ENCODE data around the gene LYRM4.
A peak's percentile ranks its signal among the peaks of the same experiment; 100 is the strongest.

Gene LYRM4

DNA sequence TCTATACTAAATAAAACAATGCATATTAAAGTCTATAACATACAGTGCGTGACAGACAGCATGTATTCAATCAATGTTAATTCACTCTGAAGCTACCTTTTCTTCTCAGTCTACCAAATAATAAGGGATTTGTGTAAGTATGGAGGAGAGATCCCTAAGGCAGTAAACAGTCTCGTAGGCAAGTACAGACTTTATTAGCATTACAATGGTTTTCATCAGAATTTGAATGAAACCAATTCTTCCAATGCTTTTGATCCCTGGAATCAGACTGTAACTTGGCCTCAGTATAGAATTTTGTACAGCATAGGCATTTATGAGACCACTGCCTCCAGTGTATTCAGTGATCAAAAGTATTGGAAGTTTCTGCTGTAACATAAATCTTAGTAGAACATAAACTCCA, 19.5 kb downstream of the LYRM4 start:
- DNase-seq = no peak

DNA sequence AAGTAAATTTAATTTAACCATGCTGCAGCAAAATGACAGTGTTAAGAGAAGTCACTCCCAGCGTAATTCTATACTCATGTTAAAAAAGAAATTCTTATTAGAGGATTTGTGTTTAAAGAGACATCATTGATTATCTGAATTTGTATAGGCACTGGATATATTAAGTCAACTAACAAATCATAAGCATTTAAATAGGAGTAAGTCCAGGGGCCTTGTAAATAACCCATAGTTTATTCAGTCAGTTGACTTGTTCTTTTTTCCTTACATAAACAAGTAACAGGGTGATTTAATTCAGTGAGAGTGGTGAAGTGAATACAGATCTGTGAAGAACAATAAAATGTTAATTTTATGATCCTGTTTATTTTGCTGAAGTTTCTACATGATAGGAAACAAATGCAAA, 22.4 kb downstream of the LYRM4 start:
- no peak for DNase-seq

DNA sequence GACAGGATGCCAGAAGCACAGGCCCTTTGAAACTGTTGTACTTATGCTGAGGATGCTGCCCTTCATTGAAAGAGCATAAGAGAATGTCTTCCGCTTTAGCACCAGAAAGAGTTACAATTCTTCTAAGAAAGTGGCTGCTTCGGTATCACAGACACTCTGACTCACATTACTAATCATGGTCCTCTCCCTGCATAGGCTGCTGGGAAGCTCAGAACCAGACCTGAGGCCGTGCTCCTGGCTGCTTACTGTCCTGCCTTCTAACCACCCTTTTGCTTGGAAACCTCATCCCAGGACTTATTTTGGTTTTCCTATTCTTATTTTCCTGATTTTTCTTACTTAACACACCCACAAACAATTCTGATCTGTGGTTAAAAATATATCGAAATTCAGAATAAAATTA, 22.9 kb downstream of the LYRM4 start:
- DNase-seq = no peak

DNA sequence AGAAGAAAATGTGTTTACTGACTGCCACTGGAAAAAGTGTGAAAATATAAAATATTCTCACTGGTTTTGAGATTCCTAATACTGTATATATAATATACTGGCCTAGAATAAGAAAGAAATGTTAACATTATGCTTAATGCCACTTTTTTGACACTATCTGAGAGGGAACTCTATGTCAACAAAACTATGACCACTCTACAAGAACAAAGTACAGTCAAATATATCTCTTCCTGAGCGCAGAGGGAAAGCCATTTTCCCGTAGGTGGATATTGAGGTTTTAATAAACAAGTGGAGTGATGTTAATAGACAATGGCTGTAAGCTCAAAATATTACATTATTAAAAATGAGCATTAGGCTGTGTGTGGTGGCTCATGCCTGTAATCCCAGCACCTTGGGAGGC, 24.9 kb downstream of the LYRM4 start:
- no peak for DNase-seq

DNA sequence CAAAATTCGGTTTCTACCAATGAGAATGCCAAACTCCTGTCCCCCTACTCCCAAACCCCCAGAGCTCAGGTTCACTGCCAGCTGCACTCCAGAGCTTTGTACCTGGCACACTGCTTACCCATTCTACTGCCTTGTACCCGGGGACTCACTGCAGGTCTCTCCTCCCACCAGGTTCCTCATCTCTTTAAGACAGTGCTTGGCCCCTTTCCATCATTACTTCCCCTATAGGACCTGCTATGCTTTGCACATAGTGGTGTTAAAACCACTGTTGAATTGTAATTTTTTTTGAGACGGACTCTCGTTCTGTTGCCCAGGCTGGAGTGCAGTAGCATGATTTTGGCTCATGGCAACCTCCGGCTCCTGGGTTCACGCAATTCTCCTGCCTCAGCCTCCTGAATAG, 25.9 kb downstream of the LYRM4 start:
- DNase-seq = no peak

DNA sequence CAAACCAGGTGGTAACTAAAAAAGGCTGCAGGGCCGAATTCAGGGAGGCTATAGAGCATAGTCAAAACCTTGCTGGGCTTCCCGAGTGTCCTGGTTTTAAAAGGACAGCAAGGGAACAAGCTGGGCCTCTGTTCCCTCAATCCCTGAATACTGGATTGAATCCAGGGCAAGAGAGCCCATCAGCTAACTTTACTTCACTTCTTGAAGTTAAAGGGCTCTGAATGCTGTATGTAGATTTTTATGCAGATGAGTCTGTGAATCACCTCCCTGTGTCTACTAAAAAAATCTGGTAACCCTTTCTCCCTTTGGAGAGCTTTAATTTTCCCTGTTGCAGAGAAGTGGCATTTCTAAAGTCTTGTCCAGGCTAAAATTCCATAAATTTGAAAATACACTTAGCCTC, 29.5 kb downstream of the LYRM4 start:
- DNase-seq = no peak

DNA sequence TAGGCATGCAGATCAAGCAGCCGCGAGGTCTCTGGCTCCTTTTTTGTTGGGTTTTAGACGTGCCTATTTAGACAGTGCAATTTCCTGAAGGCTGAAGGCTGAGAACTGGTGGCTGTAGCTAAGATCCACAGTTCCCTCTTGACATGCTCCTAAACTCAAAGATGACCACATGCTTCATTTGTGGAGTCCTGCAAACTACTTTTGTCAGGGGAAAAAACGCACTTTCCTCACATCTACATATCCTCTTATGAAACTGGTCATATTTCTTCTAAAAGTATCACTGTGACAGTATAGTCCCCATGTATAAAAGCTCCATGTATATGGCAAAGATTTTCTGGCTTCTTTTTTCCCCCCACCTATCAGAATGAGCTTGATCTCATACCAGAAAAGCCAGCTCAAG, 30.7 kb downstream of the LYRM4 start:
- DNase-seq = no peak

DNA sequence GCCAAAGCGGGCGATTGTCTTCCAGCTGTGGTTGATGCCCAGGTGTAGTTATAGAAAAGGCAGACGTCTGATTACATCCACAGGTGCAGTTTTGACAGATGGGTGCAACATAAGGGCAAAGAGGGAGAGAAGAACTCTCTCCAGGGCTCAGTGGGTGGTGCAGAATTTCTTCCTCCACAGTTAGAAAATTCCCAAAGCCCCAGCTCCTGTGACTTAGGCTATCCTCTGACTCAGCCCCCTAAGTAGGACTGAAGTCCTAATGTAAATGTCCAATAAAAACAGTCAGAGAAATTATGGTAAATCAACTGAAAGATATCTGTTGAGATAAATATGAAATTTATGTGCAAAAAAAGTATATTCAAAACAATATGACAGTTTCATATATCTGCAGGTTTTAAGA, 31.4 kb downstream of the LYRM4 start:
- DNase-seq = no peak

DNA sequence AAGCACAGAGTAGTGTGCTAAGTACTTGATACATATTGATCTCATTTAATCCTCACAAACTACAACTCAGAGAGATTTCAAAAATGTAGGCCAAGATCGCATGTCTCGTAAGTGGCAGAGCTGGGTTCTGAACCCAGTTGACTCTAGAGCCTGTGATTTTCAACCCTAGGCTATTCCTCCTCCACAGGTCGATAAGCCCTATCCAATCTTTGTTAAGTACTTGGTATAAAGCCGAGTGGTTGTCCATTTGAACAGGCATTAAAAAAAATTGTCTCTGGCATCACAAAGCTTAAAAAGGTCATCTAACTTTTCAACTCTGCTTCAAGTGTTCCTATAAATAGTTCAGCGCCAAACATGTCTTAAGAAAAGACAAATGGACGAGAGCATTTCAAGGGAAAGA, 37.4 kb downstream of the LYRM4 start:
- DNase-seq = no peak

DNA sequence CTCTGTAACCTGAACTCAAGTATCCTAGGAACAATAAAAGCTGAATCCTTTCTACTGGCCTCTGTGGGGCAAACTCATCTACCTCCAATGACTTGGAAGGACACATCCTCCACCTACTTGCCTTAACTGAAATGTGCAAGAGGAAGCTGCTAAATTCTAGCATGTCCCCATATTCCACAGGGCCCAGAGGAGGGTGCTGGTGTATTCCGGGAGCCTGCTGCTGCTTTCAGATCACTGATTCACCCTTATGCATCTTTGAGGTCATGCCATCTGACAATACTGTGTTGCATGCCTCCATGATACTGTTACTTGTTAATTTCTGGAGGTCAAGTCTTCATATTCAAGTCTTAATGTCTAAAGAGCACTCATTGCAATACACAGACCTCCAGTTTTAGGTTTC, 40.3 kb downstream of the LYRM4 start:
- no peak for DNase-seq

DNA sequence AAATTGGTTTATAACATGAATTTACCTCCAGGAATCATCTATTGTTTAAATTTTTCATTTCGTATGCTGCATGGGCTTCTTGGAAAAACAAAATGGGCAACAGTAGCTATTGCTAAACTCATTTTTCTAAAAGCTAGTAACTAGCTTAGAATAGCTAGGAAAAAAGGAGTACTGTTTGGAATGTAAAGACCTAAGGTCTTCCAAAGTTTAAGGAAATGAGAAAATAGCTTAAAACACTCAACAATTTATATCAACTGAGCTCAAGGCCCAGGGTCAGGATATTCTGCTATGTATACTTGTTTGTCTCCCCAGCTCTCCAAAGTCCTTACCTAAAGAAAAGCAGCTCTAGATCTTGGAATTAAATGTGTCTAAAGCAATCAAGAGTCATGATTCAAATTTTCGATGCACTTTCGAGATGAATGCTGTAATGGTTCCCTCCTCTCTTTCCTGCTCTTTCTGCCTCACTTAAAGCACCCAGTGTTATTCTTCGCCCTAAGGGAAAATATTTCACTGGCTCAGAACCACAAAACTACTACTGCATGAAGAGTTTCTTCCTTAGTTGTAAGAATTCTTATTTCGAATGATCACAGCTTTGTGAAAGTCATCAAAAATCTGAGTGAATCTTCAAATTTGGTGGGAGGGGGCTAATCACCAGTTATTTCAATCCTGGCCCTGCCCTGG, 41.6 kb downstream of the LYRM4 start:
- DNase-seq = no peak

DNA sequence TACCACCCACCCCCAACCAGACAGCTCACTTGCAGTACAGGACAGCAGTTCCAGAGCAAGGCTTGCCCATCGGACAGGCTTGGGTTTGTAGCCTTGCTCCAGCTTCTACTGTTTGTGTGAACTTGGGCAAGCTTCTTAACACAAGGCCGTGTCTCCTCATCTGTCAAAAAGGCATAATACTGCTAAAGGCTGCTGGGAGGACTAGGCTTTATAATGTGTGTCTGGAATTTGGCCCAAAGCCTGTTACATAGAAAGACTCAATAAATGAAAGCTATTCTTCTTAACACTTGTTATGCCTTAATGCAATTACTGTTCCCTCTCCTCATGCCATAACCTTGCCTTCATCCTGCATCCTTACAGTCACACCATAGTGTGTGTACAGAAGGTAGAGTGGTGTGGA, 43.4 kb downstream of the LYRM4 start:
- no peak for DNase-seq

DNA sequence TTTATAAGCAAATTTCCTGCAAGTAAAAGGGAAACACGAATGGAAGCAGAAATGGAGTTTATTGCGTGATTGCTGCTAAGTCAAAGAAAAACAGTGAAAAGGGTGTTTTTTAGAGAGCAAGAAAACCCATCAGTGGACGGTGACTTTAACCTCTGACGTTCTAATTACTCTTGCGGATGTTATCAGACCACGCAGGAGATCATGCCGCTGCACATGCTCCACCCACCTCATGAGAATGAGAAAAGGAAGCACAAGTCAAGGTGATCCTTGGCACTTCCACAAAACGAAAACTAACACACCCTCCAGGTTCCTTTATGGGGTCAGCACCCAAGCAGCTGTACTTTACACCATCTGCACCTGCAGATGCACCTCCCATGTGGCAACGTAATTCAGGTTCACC, 45.0 kb downstream of the LYRM4 start:
- no peak for DNase-seq

DNA sequence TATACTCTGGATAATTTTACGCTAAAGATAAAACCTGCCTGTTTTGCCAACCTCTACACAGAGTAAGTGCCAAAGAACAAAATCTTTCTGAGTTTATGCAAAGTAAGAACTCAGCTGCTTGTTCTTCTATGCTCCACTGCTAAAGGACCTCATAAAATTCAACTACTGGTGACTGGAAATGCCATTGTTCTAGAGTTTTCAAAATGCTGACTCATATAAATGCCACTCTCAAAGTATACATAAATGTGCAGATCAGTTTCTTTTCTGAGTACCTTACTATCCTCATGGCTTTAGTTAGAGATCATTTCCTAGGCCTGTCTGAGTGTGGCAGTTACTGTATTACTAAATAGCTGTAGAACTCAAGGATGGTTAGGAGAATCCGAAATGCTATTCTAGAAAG, 45.6 kb downstream of the LYRM4 start:
- DNase-seq = no peak

DNA sequence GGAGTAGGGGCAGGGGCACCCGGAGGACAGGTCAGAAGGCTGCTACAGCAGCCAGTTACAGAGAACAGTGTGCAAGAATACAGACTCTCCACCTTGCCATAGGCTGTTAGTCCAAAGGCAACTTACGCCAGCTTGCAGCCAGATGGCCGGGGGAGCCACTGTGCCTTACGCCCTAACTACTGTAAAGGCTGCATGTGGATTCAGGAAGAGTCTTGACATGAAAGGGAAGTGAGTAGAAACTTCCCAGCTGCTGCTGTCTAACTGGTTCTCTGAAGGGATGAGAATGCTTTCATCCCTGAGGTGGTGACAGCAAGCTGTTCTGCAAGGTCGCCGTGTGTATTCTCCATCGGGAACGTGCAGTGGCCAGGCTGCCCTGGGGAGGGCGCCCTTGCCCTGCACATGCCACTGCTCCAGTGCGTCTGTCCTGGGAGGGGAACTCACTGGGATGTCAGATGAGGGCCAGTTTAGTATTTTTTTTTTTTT, 46.1 kb downstream of the LYRM4 start:
- DNase-seq = peak; percentile 59

DNA sequence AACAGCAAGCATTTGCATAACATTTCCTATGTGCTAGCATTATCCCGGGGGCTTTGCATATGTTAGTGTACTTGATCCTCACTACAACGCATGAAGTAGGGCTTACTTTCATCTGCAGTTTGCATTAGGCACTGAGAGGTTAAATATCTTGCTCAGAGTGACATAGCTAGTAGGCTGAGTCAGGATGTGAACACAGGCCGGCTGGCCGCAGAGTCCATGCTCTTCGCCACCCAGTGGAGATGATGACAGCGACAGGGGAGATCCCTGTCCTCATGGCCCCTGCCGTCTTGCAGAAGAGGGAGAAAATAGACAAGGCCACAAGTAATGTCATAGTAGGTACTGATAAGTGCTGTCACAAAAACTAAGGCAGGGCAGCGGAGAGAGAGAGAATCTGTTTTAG, 46.9 kb downstream of the LYRM4 start:
- no peak for DNase-seq

DNA sequence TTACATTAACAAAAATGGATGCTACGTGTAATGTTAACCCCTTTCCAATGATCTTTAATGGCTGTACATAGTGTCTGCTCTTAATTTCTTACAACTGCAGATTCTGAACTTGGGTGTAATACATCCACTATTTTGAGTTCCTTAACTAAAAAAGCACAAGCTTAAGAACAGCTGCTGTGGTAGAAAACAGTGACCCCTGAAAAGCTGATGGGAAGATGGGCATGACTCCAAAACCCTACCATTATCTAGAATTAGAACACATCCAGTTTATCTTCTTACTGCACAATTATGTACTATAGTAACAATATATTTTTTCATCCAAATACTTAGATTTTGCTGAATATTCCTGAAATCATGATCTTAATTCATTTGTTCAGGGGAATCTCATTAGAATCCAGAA, 49.3 kb downstream of the LYRM4 start:
- DNase-seq = no peak

DNA sequence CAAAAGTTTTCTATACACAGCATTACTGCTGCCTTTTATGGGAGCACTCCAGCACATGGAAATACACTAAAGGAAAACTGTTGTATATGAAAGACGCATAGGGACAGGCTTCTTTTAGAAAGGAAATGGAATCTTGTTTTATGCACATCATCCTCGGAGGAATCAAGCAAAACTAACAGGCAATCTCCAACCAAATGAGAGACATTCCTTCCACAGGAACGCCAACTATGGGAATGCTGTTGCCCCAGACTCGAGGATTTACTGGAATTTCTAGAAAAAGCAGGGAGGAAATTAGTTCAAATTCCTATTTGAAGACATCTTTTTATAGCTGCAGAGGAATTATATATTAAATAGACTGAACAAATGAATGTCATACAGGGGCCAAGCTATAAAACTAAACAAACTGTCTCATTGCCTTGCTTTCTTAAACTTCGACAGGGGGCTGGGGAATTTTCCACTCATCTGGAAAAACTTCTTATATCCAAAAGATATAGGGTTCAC, 52.2 kb downstream of the LYRM4 start:
- DNase-seq = no peak

DNA sequence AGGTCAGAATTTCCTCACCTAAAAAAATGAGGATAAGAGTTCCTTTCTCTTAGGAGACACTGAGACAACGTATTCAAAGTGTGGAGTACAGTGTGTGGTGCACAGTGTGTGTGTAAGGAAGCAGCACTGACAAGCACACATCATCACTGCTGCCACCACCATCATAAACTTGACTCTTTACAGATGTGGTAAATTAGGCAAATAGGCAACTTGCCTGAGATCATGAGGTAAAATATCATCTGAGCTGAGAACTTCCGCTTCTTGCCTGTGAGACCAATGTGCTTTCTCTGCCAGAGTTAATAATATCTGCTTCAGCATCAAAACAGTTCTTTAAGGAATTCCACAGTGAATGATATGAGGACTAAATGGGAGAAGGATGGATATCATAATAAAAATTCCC, 52.7 kb downstream of the LYRM4 start:
- no peak for DNase-seq

DNA sequence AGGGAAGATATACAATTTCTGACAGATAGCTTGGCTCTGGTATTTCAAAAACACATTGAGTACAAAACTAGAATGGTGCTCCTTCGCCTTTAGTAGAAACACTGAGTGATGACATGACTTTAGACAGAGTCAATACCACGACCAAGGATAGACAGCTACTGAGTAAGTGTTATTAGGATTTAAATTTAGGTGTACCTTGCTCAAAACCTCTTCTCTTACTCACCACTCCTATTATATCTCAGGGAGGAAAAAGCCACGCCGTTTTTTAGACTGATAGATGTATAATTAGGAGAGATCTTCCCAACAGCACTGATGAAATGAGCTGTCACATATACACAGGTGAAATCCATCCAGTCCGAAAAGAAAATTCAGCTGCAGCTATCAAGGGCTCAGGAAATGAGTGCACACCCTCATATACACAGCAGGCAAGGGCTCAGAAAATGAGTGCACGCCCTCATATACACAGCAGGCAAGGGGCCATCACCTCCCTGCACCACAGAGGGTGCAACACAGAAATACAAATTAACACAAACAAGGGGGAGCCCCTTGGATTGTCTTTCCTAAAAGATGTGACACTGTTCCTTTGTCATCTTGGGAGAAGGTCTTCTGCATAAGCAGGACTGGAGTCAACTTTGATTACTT, 53.7 kb downstream of the LYRM4 start:
- DNase-seq = no peak

DNA sequence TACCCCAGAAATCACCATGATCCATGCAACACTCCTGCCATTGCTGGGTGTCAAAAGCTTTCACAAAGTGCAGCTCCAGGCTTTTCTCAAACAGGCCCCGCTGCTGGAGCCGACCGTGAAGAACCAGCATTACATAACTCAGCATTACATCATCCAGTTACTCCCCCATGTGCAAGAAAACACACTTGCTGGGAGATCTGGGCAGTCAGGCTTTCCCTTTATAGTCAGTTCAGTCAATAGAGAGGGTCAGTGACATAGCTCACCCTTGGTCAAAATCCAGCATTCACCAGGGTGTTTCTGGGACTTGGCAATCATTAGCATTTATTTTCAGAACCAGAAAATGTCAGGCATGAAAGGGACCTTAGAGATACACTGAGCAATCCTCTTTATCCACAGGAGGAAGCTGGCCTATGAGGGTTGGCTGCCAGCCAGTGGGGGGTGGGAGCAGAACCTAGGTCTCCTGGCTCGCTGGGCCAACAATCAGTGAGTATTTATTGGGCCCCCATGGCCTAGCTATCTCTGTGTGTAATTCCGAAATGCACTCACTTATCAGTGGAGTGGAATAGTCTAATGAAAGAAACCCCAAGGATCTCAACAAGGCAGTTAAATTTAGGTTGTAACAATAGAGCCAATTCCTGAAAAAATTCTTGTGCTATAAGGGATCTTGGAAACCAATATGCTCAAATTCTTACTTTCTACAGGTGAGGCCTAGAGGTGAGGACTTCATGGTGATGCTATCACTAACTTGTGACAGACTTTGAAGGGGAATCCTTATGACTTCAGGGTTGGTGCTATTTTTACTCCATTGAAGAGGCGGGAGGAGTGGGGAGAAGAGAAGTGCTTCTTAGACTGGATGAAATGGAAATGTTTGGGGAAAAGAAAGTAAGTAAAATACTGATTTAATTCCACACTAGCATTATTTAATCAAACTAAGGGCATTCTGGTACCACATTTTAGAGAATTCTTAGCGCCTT, 54.6 kb downstream of the LYRM4 start:
- DNase-seq = no peak

DNA sequence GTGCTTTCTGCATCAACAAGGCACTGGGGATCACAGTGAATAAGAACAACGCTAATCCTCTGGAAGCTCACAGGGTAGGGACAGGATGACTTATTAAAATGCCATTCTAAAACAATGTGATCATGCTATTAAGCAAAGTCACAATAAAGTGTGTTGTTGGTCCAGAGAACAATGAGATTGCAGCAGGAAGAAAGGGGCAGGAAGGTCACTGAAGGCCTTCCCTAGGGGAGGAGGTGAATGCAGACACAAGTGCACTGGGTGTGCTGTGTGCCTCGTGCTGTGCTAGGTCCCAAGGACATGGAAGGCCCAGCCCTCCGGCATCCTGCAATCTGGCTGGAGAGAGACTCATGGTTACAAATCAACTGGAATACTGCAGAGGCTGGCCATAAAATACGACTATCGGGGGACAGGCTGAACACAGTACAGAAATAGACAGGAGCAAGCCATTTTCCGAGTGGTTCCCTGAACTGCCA, 55.7 kb downstream of the LYRM4 start:
- DNase-seq = no peak

DNA sequence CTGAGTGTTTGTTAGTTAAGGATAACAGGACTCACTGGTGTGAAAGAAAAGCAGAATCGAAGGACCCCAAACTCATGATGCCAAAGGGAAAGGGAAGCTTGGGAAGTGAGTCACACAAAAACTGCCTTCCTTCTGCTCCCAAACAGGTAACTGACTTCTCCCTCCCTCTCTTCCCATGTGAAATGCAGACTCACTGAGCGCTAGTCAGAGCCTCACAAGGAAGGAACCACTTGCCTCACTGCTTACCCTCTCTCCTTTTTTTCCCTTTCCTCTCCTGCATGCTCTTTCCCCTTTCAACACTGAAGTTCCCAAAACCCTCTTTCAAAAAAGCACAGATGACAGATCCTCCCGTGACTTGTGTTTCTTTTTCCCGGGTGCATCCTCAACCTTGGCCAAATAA, 56.4 kb downstream of the LYRM4 start:
- DNase-seq = no peak

DNA sequence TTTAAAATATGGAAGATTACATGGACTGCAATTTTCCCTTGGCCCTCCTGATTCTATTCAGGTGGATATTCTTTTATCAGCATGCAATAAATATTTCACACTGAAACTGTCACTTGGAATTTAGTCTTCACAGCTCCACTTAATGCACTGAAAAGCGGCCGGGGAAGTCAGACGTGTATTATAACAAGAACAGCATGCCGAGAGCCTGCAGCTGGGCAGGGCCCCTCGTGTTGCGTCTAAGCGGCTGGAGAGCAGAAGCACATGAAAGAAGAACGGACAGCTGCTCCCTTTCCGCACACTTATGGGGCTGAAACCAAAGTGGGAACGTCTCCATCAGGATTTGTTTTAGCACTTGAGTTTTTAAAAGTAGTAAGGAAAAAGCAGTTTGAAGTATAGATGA, 57.2 kb downstream of the LYRM4 start:
- no peak for DNase-seq
